ENCODE measurements around the gene MTAP.

- TF ChIP-seq CTCF (IDR thresholded peaks at IDR 0.05; ENCODE audit: low read depth, low read length, poor library complexity, severe bottlenecking), result no peak
- TF ChIP-seq EZH2phosphoT487 (IDR thresholded peaks at IDR 0.05; ENCODE audit: borderline replicate concordance, low read length), result no peak
Observed at GRCh38 chr9:21852754-21853153, 50.3 kb downstream of the MTAP start.

Data from DOHH2 (cell line).